Stimulated activated naive B cell treated with anti-CD40 and anti-IgM and Interleukin-4, amounts not matched to agents 10 μg/mL and 1 μg/mL and 100 μg/mL, for 72 hours (primary cell): ENCODE measurements around the gene RBM20.
"Not testable (repeated sequence)": the region's sequence is repeated elsewhere in the genome, so short reads cannot be mapped to it uniquely, and the experiment has no call there.

Experiments used
- ATAC-seq, 2 donors: fragments of 150-1000 bp; cut with Tn5 transposase; replicated peaks; 2 replicates each; pipeline ENCODE4 v1.10.0; 2021; ENCODE audit warnings: moderate library complexity in 1 of 2
- DNase-seq: peaks from one replicate; pipeline ENCODE4 v3.0.0; 2021
- H3K27ac Mint-ChIP-seq: one replicate; pipeline ENCODE4 v1.8.0; 2022; ENCODE audit warnings: mild to moderate bottlenecking, mixed read lengths
- H3K27me3 Mint-ChIP-seq, 2 donors: one replicate each; pipeline ENCODE4 v1.8.0; 2022; ENCODE audit warnings: mixed read lengths in 2 of 2
- H3K36me3 Mint-ChIP-seq, 2 donors: one replicate each; pipeline ENCODE4 v1.8.0; 2022; ENCODE audit warnings: mixed read lengths in 2 of 2, mild to moderate bottlenecking in 1 of 2
- H3K4me1 Mint-ChIP-seq, 2 donors: one replicate each; pipeline ENCODE4 v1.8.0; 2022; ENCODE audit warnings: mixed read lengths in 2 of 2, mild to moderate bottlenecking in 1 of 2
- H3K4me3 Mint-ChIP-seq, 2 donors: one replicate each; pipeline ENCODE4 v1.8.0; 2022; ENCODE audit warnings: mild to moderate bottlenecking in 2 of 2, mixed read lengths in 2 of 2, moderate library complexity in 1 of 2
- H3K9me3 Mint-ChIP-seq, 2 donors: one replicate each; pipeline ENCODE4 v1.8.0; 2022; ENCODE audit warnings: mixed read lengths in 2 of 2, mild to moderate bottlenecking in 1 of 2

Gene RBM20

DNA sequence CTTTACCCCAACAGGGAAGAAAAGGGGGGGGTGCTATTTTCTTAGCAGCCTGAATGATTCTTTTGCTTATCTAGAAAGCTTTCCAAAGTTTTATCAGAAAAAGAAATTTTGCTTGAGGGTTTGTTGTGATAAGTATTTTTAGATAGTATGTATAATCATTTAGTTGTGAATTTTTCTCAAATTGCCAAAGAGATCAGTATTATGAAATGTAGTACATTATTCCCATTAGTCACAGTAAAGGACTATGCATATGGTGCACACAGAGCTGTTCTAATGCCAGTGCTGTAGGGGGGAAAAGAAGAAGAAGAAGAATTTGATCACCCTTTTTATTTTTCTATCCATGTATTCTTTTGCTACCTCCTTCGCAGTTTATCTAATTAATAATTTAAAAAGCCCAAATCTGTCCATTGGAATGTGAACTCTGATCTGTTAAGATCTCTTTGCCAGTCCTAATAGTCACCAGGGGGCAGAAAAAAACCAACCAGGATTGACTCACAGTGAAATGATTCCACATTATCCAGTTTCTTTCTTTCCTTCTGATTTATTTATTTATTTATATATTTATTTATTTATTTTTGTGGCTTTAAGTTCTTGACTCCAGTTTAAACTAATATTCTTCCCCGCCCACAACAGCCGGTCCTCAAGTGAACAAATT lies 4.7 kb downstream of the RBM20 start:
- Mint-ChIP-seq H3K27ac (no peak overlapping the region), H3K27me3 (peaks cover 10 to 21% of the 10 kb centered on the region in 2 donors), H3K36me3 (no peaks in the 10 kb centered on the region), H3K4me3 (no peak overlapping the region), H3K9me3 (no peaks in the 10 kb centered on the region), H3K4me1 (peaks cover 21 to 34% of the 10 kb centered on the region in 2 donors)
- ATAC-seq, result no peak
- no peak for DNase-seq

DNA sequence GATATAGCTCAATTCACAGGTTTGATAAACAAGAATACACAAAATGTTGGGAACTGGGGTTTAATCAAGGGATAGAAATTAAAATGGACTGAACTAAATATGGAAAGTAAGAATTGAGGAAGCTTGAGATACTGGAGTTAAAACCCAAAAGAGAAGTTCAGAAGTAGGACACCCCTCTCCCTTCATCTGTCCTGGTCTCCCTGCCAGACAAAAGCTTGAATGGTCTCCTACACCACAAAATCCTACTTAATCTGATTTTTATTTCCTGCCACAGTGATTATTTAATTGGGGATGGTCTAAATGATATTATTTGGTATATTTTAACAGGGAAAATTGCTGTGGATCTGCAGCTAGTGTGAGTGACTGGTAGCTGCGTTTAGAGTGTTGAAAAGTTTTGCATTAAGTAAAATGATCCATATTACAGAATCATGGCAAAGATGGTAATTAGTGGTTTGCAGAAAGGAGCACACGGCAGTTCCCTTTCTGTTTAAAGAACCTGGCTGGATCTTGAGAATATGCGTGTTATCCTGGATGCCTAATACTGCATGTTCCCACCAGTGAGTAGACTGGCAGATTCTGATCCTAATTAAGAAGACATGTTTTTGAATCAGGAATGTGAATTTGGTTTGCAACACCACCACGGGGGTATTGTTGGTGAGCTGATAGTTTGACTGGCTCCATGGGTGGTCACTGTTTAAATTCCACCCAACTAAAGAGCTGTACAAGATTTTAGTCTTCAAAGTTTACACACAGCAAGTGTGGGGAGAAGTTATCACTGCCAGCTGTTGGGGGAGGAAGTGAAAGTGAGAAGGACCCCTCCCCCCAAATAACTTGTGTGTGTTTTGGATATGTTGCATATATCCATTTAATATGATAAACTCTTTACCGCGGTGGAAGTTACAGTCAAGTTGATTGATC lies 5.5 kb downstream of the RBM20 start:
- peaks cover 21 to 33% of the 10 kb centered on the region in 2 donors for H3K4me1 Mint-ChIP-seq
- no peak overlapping the region for H3K27ac Mint-ChIP-seq
- ATAC-seq (peak in 1 of 2 donors; percentile 50), DNase-seq (no peak)
- H3K9me3 Mint-ChIP-seq, result no peaks in the 10 kb centered on the region
- H3K27me3 Mint-ChIP-seq, result peaks cover 8 to 21% of the 10 kb centered on the region in 2 donors
- H3K36me3 Mint-ChIP-seq, result no peaks in the 10 kb centered on the region
- H3K4me3 Mint-ChIP-seq, result no peak overlapping the region

DNA sequence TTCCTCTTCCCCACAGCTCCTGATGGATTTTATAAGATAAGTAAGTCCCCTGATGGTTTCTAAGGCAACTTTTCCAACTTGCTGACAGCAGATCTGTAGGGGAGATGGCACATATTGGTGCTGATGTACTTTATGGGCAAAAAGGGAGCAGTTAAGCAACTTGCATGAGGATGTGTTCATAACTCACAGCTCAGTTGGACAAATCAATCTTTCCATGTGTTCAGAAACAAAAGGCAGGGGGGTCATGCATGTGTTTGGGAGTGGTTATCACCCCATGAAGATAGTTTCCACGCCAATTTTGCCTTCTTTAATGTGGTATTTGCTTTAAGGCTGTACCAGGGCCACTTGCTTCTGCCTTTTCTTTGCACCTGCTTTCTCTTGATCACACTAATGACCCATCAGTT lies 6.1 kb downstream of the RBM20 start:
- Mint-ChIP-seq H3K27me3 (peaks cover 4 to 17% of the 10 kb centered on the region in 2 donors), H3K9me3 (no peaks in the 10 kb centered on the region), H3K4me1 (peaks cover 17 to 27% of the 10 kb centered on the region in 2 donors), H3K36me3 (no peaks in the 10 kb centered on the region), H3K4me3 (no peak overlapping the region), H3K27ac (no peak overlapping the region)
- DNase-seq (no peak), ATAC-seq (peak; percentile 61 to 79)

DNA sequence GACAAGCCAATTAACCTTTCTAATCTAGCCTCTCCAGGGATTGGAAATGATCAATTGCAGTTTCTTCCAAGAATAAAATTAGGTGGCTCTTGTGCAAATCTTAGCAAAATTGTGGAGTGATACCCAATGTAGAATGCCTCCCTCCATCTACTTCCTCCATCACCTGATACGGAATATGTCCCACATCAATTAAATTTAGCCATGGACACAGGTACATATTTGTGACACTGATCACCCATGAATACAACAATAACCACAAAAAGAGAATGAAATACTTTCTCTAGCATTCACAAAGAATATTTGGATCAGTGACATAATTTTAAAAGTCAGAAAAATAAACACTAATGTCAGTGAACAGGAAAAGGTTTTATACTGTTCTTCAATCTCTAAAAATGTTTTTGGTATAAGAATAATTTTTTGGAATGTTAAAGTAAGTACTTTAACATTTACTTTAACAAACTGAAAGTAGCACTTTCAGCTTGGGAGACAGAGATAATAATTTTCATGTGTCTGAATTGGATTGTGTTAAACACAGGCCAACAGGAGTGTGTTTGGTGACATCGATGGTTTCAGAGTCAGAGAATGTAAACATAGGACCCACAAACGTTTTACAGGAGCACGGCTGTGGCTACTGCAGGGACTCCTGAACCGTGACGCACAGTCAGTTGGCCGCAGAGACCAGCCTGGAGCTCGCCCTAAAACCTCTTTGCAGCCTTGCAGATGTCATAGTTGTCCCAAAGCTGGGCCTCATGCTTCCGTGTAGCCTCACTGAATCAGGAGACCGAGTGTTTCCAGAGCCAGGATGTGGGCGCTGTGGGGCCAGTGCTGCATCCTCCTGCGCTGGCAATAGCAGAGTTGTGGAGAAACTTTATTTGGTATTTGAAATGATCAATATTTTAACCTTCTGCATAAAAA lies 7.2 kb downstream of the RBM20 start:
- no peaks in the 10 kb centered on the region for H3K9me3 Mint-ChIP-seq
- ATAC-seq (peak; percentile 57 to 68), DNase-seq (no peak)
- peak overlapping the region in 1 of 2 donors; percentile 30 for H3K4me3 Mint-ChIP-seq
- peaks cover 4 to 20% of the 10 kb centered on the region in 2 donors for H3K27me3 Mint-ChIP-seq
- peaks cover 17 to 27% of the 10 kb centered on the region in 2 donors for H3K4me1 Mint-ChIP-seq
- H3K36me3 Mint-ChIP-seq, result no peaks in the 10 kb centered on the region
- no peak overlapping the region for H3K27ac Mint-ChIP-seq

DNA sequence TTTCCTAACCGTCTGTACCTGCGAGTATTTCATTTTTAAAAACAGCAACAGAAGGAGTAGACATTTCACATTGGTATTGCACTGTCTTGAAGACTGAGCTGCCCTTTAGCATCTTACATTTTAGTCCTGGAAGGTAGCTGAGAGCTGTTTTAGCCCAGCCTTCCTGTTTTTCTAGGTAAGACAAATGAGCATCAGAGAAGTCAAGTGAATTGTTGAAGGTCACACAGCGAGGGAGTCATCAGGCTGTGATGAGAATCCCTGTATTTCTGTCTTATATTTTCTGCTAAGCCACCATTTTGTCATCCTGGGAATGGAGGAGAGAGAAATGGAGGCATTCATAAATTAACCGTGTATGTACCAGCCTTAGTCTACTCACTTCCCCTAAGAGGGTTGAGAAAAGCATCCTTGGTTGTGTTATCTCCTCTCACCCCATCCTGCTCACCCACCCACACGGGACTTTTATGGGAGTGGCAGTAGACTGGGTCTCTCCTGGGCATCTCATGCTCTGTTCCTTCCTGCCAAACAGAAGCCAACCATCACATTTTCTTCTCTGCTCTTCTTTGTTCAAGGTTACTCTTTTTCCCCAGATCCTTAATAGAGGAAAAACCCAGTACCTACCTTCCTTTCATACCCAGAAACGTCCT lies 8.5 kb downstream of the RBM20 start:
- H3K27ac Mint-ChIP-seq, result no peak overlapping the region
- H3K9me3 Mint-ChIP-seq, result no peaks in the 10 kb centered on the region
- no peak overlapping the region for H3K4me3 Mint-ChIP-seq
- peaks cover 17 to 27% of the 10 kb centered on the region in 2 donors for H3K4me1 Mint-ChIP-seq
- DNase-seq (no peak), ATAC-seq (no peak)
- H3K36me3 Mint-ChIP-seq, result no peaks in the 10 kb centered on the region
- H3K27me3 Mint-ChIP-seq, result peaks cover 4 to 25% of the 10 kb centered on the region in 2 donors

DNA sequence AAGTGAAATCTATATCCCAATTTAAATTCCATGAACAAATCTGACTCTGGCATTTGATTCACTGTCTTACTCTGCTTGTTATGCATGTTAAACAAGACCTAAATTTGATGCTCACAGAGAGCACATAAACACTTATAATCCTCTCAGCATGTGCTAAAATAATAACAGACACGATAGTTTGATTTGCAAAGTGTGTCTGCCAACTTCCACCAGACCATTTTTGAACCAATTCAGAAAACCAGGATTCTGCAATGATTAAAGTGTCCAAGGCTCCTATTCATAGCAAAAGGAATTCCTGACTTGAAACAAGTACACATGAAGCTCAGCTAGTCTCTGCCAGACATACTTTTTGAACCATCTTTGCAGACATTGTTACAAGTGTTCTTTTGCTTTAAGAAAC lies 11.2 kb downstream of the RBM20 start:
- peaks cover 4 to 16% of the 10 kb centered on the region in 2 donors for H3K27me3 Mint-ChIP-seq
- DNase-seq, result no peak

DNA sequence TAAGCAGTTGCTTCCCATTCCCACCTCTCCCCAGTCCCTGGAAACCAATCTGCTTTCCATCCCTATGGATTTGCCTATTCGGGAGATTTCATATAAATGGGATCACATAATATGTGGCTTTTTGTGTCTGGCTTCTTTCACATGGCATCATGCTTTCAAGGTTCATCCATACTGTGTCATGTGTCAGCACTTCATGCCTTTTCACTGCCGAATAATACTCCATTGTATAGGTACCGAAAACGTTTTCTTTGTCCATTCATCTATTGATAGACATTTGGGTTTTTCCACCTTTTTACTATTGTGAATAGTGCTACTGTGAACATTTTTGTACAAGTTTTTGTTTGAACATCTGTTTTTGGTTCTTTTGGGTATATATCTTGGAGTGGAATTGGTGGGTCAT lies 12.5 kb downstream of the RBM20 start:
- Mint-ChIP-seq H3K4me1 (peaks cover 3 to 5% of the 10 kb centered on the region in 2 donors), H3K27me3 (peaks cover 11 to 19% of the 10 kb centered on the region in 2 donors), H3K9me3 (peaks cover 0 to 2% of the 10 kb centered on the region in 2 donors), H3K36me3 (peaks cover 0 to 1% of the 10 kb centered on the region in 2 donors), H3K27ac (no peak overlapping the region), H3K4me3 (no peak overlapping the region)
- DNase-seq, result no peak
- ATAC-seq, result no peak

More for the DNA sequence above, 11.2 kb downstream of the RBM20 start:
- Mint-ChIP-seq H3K4me3 (no peak overlapping the region), H3K4me1 (peaks cover 8 to 15% of the 10 kb centered on the region in 2 donors), H3K36me3 (peaks cover 0 to 1% of the 10 kb centered on the region in 2 donors), H3K27ac (no peak overlapping the region), H3K9me3 (peaks cover 0 to 2% of the 10 kb centered on the region in 2 donors)
- no peak for ATAC-seq

DNA sequence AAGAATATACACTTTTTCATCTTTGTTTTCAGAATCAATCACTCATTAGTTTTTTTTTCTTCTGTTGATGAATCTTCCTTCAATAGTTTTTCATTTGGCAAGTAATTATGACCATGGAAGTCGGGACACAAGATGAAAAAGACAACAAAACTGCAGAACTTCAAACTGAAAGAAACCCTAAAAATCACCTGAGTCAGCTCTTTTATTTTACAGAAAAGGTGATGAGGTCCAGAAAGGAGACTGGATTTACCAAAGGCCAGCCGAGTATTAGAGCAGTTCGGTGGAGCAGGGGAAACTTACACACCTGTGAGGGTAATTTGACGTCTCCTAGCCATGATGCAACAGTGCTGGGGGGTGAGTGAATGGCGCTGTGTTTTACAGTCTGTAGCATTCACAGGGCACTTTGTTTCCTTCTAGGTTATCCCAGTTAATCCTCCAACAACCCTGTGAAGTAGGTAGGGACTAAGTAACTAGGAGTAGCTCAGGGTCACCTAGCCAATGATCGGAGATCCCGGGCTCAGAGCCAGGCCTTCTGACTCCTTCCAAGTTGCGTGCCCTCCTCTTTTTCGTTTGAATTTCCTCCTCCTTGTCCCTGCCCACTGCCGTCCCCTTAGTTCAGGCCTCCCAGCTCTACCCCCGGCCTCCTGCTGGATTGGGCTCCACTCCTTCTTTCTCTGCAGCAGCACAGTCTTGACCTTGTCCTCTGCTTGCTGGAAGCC lies 14.0 kb downstream of the RBM20 start:
- no peak overlapping the region for H3K4me3 Mint-ChIP-seq
- peaks cover 0 to 2% of the 10 kb centered on the region in 2 donors for H3K9me3 Mint-ChIP-seq
- H3K27me3 Mint-ChIP-seq, result peaks cover 22 to 25% of the 10 kb centered on the region in 2 donors
- H3K27ac Mint-ChIP-seq, result no peak overlapping the region
- DNase-seq (no peak), ATAC-seq (no peak)
- H3K36me3 Mint-ChIP-seq, result peaks cover 0 to 1% of the 10 kb centered on the region in 2 donors
- peaks cover 3 to 8% of the 10 kb centered on the region in 2 donors for H3K4me1 Mint-ChIP-seq

DNA sequence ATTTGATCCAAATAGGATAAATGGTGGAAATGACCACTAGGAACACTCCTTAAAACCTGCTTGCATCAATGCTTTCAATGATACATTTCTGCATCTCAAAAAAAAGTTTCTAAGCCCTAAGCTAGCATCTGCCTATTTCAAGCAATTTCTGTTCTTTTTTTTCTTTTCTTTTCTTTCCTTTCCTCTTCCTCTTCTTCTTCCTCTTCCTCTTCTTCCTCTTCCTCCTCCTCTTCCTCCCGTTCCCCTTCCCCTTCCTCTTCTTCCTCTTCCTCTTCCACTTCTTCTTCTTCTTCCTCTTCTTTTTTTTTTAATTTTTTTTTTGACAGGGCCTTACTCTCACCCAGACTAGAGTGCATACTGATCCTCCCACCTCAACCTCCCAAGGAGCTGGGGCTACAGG lies 15.4 kb downstream of the RBM20 start:
- Mint-ChIP-seq H3K36me3 (peaks cover 0 to 1% of the 10 kb centered on the region in 2 donors), H3K27me3 (peaks cover 21 to 22% of the 10 kb centered on the region in 2 donors), H3K4me3 (no peak overlapping the region), H3K27ac (no peak overlapping the region), H3K4me1 (peaks cover 3 to 8% of the 10 kb centered on the region in 2 donors), H3K9me3 (peaks cover 0 to 2% of the 10 kb centered on the region in 2 donors)
- ATAC-seq (no peak), DNase-seq (no peak)

DNA sequence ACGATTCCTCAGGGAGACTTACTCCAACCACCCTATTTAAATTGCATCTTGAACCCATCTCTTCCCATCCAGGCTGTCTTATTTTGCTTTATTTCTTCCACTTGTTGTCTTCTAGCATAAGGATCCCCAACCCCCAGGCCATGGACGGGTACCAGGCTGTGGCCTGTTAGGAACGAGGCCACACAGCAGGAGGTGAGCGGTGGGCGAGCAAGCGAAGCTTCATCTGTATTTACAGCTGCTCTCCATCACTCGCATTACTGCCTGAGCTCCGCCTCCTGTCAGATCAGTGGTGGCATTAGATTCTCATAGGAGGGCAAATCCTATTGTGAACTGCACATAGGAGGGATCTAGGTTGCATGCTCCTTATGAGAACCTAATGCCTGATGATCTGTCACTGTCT lies 16.2 kb downstream of the RBM20 start:
- peaks cover 20 to 24% of the 10 kb centered on the region in 2 donors for H3K27me3 Mint-ChIP-seq
- not testable (repeated sequence) for H3K36me3 Mint-ChIP-seq, ATAC-seq, H3K4me3 Mint-ChIP-seq, H3K9me3 Mint-ChIP-seq, H3K4me1 Mint-ChIP-seq, DNase-seq, H3K27ac Mint-ChIP-seq

DNA sequence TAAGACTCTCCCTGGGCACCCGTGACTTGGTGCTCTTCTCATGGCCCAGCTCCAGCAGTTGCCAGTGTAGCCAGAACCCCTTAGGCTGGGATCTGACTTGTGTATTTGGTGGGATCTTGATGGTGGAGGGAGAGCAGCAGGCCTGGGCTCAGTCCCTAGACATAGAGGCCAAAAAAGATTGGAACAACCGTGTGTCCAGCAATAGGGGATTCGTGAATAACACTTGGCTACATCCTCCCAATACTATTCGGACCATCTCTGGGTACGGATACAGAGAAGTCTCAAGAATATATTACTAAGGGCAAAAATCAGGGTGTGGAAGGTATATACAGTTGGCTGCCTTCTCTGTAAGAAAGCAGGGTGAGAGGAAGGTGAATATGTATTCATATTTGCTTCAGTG lies 17.2 kb downstream of the RBM20 start:
- DNase-seq, result no peak
- ATAC-seq, result no peak
- H3K27ac Mint-ChIP-seq, result no peak overlapping the region
- peaks cover 3 to 8% of the 10 kb centered on the region in 2 donors for H3K4me1 Mint-ChIP-seq
- no peak overlapping the region for H3K4me3 Mint-ChIP-seq
- H3K36me3 Mint-ChIP-seq, result peaks cover 0 to 1% of the 10 kb centered on the region in 2 donors
- H3K27me3 Mint-ChIP-seq, result peaks cover 20 to 24% of the 10 kb centered on the region in 2 donors
- peaks cover 0 to 2% of the 10 kb centered on the region in 2 donors for H3K9me3 Mint-ChIP-seq

DNA sequence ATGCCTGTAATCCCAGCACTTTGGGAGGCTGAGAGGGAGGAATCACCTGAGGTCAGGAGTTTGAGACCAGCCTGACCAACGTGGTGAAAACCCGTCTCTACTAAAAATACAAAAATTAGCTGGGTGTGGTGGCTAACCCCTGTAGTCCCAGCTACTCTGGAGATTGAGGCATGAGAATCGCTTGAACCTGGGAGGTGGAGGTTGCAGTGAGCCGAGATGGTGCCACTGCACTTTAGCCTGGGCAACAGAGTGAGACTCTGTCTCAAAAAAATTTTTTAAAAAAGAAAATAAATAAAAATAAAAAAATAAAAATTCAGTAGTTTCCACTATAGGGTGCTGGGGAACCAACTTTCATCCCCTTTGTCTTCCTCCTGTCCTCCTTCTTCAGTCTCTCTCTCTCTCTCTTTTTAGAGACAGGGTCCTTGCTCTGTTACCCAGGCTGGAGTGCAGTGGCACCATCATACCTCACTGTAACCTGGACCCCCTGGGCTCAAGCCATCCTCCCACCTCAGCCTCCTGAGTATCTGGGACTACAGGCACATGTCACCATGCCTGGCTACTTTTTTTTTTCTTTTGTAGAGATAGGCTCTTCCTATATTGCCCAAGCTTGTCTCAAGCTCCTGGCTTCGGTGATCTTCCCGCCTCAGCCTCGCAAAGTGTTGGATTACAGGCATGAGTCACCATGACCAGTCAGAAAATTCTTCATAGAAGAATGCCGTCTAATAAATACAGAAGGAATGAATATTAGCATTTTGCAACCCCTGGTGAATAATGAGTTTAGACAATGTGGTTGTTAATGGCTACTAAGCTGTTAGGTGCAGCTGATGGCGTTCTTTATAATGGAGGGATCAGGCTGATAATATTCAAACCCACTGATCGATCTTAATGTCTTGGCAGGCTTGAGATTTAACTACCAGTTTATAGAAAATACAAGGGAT lies 20.6 kb downstream of the RBM20 start:
- ATAC-seq (no peak), DNase-seq (no peak)
- H3K9me3 Mint-ChIP-seq, result peaks cover 0 to under 1% of the 10 kb centered on the region in 2 donors
- peaks cover 15 to 55% of the 10 kb centered on the region in 2 donors for H3K27me3 Mint-ChIP-seq
- no peaks in the 10 kb centered on the region for H3K36me3 Mint-ChIP-seq
- H3K4me1 Mint-ChIP-seq, result peaks cover 2 to 8% of the 10 kb centered on the region in 2 donors
- no peak overlapping the region for H3K27ac Mint-ChIP-seq
- no peak overlapping the region for H3K4me3 Mint-ChIP-seq
